ENCODE measurements around the gene CISH.

GRCh38 chr3:50608278-50608677 lies 3.3 kb downstream of the CISH start:
- no peak for TF ChIP-seq TAF1 (conservative IDR thresholded peaks at IDR 0.05)
- no peak for TF ChIP-seq CTCF (IDR thresholded peaks at IDR 0.05; ENCODE audit: low read depth, low read length, missing input control)
- no peak for TF ChIP-seq EGR1 (IDR thresholded peaks at IDR 0.05; ENCODE audit: low read depth in 2 of 2)

Measured in liver (tissue), 3 donors.